ENCODE data around the gene ASPA. TPM values are rescaled to one million over a fixed set of nuclear protein-coding genes. Genes with fewer than 3 reads are reported as not detected.
"Not testable (repeated sequence)": the region's sequence is repeated elsewhere in the genome, so short reads cannot be mapped to it uniquely, and the experiment has no call there.

The ASPA gene
- total RNA-seq, 1 experiment from 2014 or later, result not detected

- POLR2A ChIA-PET (ENCODE audit: low non-redundant PET), result no interaction called here
- intact Hi-C loops (cut with micrococcal nuclease; ENCODE audit: unreplicated experiment), result no loop called here
- no peak for TF ChIP-seq EZH2 (IDR thresholded peaks at IDR 0.05; ENCODE audit: borderline replicate concordance, low read depth, low read length, poor library complexity, severe bottlenecking)
- TF ChIP-seq, protein P1, sequence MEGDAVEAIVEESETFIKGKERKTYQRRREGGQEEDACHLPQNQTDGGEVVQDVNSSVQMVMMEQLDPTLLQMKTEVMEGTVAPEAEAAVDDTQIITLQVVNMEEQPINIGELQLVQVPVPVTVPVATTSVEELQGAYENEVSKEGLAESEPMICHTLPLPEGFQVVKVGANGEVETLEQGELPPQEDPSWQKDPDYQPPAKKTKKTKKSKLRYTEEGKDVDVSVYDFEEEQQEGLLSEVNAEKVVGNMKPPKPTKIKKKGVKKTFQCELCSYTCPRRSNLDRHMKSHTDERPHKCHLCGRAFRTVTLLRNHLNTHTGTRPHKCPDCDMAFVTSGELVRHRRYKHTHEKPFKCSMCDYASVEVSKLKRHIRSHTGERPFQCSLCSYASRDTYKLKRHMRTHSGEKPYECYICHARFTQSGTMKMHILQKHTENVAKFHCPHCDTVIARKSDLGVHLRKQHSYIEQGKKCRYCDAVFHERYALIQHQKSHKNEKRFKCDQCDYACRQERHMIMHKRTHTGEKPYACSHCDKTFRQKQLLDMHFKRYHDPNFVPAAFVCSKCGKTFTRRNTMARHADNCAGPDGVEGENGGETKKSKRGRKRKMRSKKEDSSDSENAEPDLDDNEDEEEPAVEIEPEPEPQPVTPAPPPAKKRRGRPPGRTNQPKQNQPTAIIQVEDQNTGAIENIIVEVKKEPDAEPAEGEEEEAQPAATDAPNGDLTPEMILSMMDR (conservative IDR thresholded peaks at IDR 0.05; ENCODE audit: low read depth, low read length), result no peak
- CTCF ChIA-PET, result no interaction called here
- BruUV-seq (replicated peaks), result no TSS peak
- no peaks in the 10 kb centered on the region for H3K9me3 ChIP-seq (ENCODE audit: low read depth, low read length, poor library complexity, severe bottlenecking)
- no peaks in the 10 kb centered on the region for H3K36me3 ChIP-seq (ENCODE audit: insufficient read depth, low read length, poor library complexity, severe bottlenecking)
- H3K4me1 ChIP-seq (ENCODE audit: insufficient read depth, low read length, poor library complexity, severe bottlenecking), result no peaks in the 10 kb centered on the region
- peaks cover under 1% of the 10 kb centered on the region for H3K27me3 ChIP-seq (replicated peaks; ENCODE audit: insufficient read depth, low read depth, low read length, poor library complexity)
- H3K4me3 ChIP-seq (ENCODE audit: low read depth, low read length, poor library complexity, severe bottlenecking), result no peak overlapping the region
- no peak overlapping the region for H3K27ac ChIP-seq (ENCODE audit: low read depth, low read length, poor library complexity, severe bottlenecking)
- DNase-seq (ENCODE audit: low spot score), result no peak
These were observed 27.6 kb upstream of the ASPA start for GRCh38 chr17:3448059-3448665.

GRCh38 chr17:3466355-3466754 is 9.4 kb upstream of the ASPA start:
- intact Hi-C loops (cut with micrococcal nuclease; ENCODE audit: unreplicated experiment); POLR2A ChIA-PET (ENCODE audit: low non-redundant PET); BruUV-seq (replicated peaks); H3K27ac ChIP-seq (ENCODE audit: low read depth, low read length, poor library complexity, severe bottlenecking); DNase-seq (ENCODE audit: low spot score); H3K4me3 ChIP-seq (ENCODE audit: low read depth, low read length, poor library complexity, severe bottlenecking); H3K36me3 ChIP-seq (ENCODE audit: insufficient read depth, low read length, poor library complexity, severe bottlenecking); H3K4me1 ChIP-seq (ENCODE audit: insufficient read depth, low read length, poor library complexity, severe bottlenecking); CTCF ChIA-PET; H3K9me3 ChIP-seq (ENCODE audit: low read depth, low read length, poor library complexity, severe bottlenecking): not testable (repeated sequence)
- H3K27me3 ChIP-seq (replicated peaks; ENCODE audit: insufficient read depth, low read depth, low read length, poor library complexity), result peaks cover 13% of the 10 kb centered on the region

DNA sequence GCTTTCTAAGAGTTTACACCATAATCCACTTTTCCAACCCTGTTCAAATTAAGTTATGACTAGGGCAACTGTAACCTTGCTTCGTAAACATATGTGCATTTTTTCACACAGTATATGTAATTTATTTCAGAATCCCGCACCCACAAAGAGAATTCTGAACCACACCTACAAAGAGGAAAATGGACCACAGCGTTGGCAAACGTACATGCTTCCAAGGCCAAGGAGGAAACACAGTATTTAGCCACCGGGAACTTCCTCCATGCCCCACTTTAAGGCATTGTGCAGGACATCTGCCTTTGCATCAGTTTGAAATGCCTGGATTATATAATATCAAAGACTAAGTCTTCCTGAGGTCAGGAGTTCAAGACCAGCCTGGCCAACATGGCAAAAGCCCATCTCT is 6.3 kb upstream of the ASPA start:
- ChIA-PET POLR2A (ENCODE audit: low non-redundant PET) (no interaction called here), CTCF (no interaction called here)
- Histone ChIP-seq H3K9me3 (ENCODE audit: low read depth, low read length, poor library complexity, severe bottlenecking) (no peaks in the 10 kb centered on the region), H3K36me3 (ENCODE audit: insufficient read depth, low read length, poor library complexity, severe bottlenecking) (no peaks in the 10 kb centered on the region), H3K4me1 (ENCODE audit: insufficient read depth, low read length, poor library complexity, severe bottlenecking) (no peaks in the 10 kb centered on the region), H3K4me3 (ENCODE audit: low read depth, low read length, poor library complexity, severe bottlenecking) (no peak overlapping the region), H3K27me3 (replicated peaks; ENCODE audit: insufficient read depth, low read depth, low read length, poor library complexity) (peaks cover 13% of the 10 kb centered on the region), H3K27ac (ENCODE audit: low read depth, low read length, poor library complexity, severe bottlenecking) (no peak overlapping the region)
- DNase-seq (ENCODE audit: low spot score), result no peak
- BruUV-seq (replicated peaks), result no TSS peak
- intact Hi-C loops (cut with micrococcal nuclease; ENCODE audit: unreplicated experiment), result no loop called here
- TF ChIP-seq, protein P1 (conservative IDR thresholded peaks at IDR 0.05; ENCODE audit: low read depth, low read length), result no peak
- TF ChIP-seq EZH2 (IDR thresholded peaks at IDR 0.05; ENCODE audit: borderline replicate concordance, low read depth, low read length, poor library complexity, severe bottlenecking), result no peak

GRCh38 chr17:3471599-3471998 is 4.2 kb upstream of the ASPA start, which contains the start of gene SPATA22:
Gene SPATA22, minus strand, starts transcription at chr17:3471819. Its CDS starts 2,494 bp downstream, at chr17:3469325.
- intact Hi-C loops (cut with micrococcal nuclease; ENCODE audit: unreplicated experiment), result no loop called here
- no peaks in the 10 kb centered on the region for H3K9me3 ChIP-seq (ENCODE audit: low read depth, low read length, poor library complexity, severe bottlenecking)
- no peak for TF ChIP-seq EZH2 (IDR thresholded peaks at IDR 0.05; ENCODE audit: borderline replicate concordance, low read depth, low read length, poor library complexity, severe bottlenecking)
- TF ChIP-seq, protein P1 (conservative IDR thresholded peaks at IDR 0.05; ENCODE audit: low read depth, low read length), result no peak
- H3K27ac ChIP-seq (ENCODE audit: low read depth, low read length, poor library complexity, severe bottlenecking), result no peak within 1 kb of the TSS
- no TSS peak for BruUV-seq (replicated peaks)
- DNase-seq (ENCODE audit: low spot score), result no peak
- no peaks in the 10 kb centered on the region for H3K4me1 ChIP-seq (ENCODE audit: insufficient read depth, low read length, poor library complexity, severe bottlenecking)
- POLR2A ChIA-PET (ENCODE audit: low non-redundant PET), result no interaction called here
- H3K27me3 ChIP-seq (replicated peaks; ENCODE audit: insufficient read depth, low read depth, low read length, poor library complexity), result peaks cover 13% of the 10 kb centered on the region
- H3K36me3 ChIP-seq (ENCODE audit: insufficient read depth, low read length, poor library complexity, severe bottlenecking), result no peaks in the 10 kb centered on the region
- H3K4me3 ChIP-seq (ENCODE audit: low read depth, low read length, poor library complexity, severe bottlenecking), result no peak within 1 kb of the TSS
- CTCF ChIA-PET, result no interaction called here

All from A673 (cell line).